ENCODE results near the gene C4A.
"Not testable (repeated sequence)": the region's sequence is repeated elsewhere in the genome, so short reads cannot be mapped to it uniquely, and the experiment has no call there.

Gene C4A

DNA sequence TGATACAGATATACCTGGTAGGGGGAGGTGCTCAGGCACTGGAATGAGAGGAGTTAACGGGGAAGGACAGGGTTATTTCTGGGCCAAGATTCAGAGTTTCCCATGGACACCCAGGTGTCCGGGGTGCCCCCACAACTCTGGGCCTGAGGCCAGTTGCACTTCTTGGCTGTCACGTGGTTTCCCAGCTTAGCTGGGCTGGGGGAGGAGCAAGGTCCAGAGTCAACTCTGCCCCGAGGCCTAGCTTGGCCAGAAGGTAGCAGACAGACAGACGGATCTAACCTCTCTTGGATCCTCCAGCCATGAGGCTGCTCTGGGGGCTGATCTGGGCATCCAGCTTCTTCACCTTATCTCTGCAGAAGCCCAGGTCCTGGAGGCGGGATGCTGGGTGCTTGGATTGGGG is 32.7 kb downstream of the C4A start, which contains the start of gene C4B:
C4B (plus strand) TSS at position 249 of the 400 bp plus-strand sequence; CDS start at position 300, 51 bp downstream.
- in situ Hi-C loops (cut with HindIII; ENCODE audit: low sequenced_read_pairs) = not testable (repeated sequence)

DNA sequence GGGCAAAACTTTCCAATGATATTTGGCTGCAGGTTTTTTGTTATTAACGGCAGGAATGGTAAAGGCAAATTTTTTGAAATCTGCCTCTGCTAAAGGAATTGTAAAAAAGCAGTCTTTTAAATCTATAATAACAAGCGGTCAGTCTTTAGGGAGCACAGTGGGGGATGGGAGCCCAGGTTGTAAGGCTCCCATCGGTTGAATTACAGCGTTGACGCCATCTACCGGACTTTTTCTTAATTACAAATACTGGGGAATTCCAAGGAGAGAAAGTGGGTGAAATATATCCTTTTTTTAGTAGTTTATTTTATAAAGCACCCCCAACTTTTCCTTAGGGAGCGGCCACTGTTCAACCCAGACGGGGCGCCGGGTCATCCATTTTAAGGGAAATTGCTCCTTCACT is 40.2 kb downstream of the C4A start:
- in situ Hi-C loops (cut with HindIII; ENCODE audit: low sequenced_read_pairs) = not testable (repeated sequence)

DNA sequence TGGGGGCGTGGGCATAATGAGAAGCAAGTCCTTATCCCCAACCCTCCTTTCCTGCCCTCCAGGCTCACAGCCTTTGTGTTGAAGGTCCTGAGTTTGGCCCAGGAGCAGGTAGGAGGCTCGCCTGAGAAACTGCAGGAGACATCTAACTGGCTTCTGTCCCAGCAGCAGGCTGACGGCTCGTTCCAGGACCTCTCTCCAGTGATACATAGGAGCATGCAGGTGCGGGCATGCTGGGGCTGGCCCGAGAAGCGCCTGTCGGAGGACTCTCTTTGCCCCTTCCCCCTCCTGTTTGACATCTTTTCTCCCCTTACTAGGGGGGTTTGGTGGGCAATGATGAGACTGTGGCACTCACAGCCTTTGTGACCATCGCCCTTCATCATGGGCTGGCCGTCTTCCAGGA is 46.8 kb downstream of the C4A start:
- in situ Hi-C loops (cut with HindIII; ENCODE audit: low sequenced_read_pairs) = not testable (repeated sequence)

DNA sequence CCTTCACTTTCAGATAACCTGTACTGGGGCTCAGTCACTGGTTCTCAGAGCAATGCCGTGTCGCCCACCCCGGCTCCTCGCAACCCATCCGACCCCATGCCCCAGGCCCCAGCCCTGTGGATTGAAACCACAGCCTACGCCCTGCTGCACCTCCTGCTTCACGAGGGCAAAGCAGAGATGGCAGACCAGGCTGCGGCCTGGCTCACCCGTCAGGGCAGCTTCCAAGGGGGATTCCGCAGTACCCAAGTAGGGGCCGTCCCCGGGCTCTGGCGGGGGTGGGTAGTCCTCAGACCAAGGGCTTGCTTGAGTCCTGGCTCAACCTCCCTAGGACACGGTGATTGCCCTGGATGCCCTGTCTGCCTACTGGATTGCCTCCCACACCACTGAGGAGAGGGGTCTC is 47.7 kb downstream of the C4A start:
- in situ Hi-C loops (cut with HindIII; ENCODE audit: low sequenced_read_pairs) = not testable (repeated sequence)

DNA sequence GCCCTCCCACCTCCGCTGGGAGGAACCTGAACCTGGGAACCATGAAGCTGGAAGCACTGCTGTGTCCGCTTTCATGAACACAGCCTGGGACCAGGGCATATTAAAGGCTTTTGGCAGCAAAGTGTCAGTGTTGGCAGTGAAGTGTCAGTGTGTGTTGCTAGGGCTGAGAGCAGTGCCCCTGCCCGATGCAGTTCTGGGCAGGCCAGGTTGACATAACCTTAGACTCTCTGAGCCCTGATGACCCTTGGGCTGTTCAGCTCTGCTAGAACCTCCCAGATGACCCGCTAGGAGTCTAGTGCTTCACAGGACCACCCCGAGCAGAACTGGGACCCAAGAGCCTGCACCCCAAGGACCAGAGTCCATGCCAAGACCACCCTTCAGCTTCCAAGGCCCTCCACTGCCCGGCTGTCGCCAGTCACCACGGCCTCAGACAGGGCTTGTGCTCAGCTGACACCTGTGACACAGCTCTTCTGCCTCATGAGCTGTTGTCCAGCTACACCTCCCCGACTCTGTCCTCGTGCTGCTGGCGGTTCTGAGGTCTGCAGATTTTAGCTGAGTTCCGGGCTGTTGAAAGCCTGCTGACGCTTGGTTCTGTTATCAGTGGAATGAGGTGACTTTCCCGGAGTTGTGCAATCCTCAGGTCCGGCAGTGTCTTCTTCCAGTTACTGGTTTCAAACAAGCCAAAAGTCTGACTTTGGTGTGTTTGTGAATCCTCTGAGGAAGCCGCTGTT is 53.6 kb downstream of the C4A start:
- in situ Hi-C loops (cut with HindIII; ENCODE audit: low sequenced_read_pairs) = not testable (repeated sequence)

DNA sequence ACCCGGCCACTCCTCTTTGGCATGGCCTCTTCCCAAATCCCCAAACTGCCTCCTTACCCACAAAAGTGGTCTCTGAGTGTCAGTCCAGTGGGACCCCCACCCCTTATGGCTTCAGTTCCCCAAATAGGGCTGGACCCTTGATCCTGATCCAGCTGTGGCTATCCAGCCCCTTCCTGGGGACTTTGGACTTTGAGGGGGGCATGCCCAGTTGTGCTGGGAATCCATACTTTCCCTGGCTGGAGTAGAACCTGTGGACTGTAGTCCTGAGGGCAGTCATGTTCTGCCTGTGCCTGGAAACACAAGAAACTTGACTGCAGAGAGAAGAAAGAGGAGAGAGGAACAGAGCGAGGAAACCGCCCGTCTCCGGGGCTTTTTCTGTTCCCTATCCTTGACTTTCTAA is 55.3 kb downstream of the C4A start:
- in situ Hi-C loops (cut with HindIII; ENCODE audit: low sequenced_read_pairs) = not testable (repeated sequence)

DNA sequence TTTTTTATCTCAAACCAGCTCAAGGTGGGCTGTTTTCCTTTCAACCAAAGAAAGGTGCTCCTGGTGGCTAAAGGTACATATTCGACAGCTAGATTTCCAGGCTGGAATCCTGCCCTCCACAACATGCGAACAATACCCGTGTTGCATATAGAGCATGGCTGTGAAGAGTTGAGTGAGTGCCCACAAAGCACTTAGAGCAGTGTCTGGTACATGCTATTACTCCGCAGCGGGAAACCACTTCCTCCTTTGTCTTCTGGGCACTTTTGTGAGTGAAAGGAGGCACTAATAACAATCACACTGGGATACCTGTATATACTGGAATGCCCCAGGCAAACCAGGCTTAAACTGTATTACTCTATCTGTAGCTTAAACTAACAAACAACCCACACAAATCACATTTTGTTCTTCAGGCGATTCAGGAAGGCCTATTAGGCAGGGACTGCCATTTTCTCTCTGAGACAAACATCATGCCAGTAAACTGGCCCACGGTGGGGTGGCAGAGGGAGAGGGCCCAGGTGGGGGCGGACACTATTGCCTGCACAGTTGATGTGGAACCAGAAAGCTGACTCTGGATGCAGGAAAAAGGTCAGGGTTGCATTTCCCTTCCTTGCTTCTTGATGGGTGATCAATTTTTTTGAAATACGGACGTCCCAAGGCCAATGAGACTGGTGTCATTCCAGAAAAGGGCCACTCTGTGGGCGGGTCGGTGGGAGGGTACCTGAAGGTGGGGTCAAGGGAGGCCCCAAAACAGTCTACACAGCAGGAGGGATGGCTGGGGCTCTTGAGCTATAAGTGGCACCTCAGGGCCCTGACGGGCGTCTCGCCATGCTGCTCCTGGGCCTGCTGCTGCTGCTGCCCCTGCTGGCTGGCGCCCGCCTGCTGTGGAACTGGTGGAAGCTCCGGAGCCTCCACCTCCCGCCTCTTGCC is 56.0 kb downstream of the C4A start, which contains the start of gene CYP21A2:
CYP21A2 (plus strand) TSS at position 818 of the 927 bp plus-strand sequence; CDS start at position 826, 8 bp downstream.
- in situ Hi-C loops (cut with HindIII; ENCODE audit: low sequenced_read_pairs) = not testable (repeated sequence)

DNA sequence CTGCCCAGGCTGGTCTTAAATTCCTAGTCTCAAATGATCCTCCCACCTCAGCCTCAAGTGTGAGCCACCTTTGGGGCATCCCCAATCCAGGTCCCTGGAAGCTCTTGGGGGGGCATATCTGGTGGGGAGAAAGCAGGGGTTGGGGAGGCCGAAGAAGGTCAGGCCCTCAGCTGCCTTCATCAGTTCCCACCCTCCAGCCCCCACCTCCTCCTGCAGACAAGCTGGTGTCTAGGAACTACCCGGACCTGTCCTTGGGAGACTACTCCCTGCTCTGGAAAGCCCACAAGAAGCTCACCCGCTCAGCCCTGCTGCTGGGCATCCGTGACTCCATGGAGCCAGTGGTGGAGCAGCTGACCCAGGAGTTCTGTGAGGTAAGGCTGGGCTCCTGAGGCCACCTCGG is 57.0 kb downstream of the C4A start:
- in situ Hi-C loops (cut with HindIII; ENCODE audit: low sequenced_read_pairs) = not testable (repeated sequence)

DNA sequence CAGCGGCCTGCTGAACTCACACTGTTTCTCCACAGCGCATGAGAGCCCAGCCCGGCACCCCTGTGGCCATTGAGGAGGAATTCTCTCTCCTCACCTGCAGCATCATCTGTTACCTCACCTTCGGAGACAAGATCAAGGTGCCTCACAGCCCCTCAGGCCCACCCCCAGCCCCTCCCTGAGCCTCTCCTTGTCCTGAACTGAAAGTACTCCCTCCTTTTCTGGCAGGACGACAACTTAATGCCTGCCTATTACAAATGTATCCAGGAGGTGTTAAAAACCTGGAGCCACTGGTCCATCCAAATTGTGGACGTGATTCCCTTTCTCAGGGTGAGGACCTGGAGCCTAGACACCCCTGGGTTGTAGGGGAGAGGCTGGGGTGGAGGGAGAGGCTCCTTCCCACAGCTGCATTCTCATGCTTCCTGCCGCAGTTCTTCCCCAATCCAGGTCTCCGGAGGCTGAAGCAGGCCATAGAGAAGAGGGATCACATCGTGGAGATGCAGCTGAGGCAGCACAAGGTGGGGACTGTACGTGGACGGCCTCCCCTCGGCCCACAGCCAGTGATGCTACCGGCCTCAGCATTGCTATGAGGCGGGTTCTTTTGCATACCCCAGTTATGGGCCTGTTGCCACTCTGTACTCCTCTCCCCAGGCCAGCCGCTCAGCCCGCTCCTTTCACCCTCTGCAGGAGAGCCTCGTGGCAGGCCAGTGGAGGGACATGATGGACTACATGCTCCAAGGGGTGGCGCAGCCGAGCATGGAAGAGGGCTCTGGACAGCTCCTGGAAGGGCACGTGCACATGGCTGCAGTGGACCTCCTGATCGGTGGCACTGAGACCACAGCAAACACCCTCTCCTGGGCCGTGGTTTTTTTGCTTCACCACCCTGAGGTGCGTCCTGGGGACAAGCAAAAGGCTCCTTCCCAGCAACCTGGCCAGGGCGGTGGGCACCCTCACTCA is 57.7 kb downstream of the C4A start:
- in situ Hi-C loops (cut with HindIII; ENCODE audit: low sequenced_read_pairs) = not testable (repeated sequence)

DNA sequence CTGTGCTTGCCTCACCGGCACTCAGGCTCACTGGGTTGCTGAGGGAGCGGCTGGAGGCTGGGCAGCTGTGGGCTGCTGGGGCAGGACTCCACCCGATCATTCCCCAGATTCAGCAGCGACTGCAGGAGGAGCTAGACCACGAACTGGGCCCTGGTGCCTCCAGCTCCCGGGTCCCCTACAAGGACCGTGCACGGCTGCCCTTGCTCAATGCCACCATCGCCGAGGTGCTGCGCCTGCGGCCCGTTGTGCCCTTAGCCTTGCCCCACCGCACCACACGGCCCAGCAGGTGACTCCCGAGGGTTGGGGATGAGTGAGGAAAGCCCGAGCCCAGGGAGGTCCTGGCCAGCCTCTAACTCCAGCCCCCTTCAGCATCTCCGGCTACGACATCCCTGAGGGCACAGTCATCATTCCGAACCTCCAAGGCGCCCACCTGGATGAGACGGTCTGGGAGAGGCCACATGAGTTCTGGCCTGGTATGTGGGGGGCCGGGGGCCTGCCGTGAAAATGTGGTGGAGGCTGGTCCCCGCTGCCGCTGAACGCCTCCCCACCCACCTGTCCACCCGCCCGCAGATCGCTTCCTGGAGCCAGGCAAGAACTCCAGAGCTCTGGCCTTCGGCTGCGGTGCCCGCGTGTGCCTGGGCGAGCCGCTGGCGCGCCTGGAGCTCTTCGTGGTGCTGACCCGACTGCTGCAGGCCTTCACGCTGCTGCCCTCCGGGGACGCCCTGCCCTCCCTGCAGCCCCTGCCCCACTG is 58.6 kb downstream of the C4A start:
- in situ Hi-C loops (cut with HindIII; ENCODE audit: low sequenced_read_pairs) = not testable (repeated sequence)

DNA sequence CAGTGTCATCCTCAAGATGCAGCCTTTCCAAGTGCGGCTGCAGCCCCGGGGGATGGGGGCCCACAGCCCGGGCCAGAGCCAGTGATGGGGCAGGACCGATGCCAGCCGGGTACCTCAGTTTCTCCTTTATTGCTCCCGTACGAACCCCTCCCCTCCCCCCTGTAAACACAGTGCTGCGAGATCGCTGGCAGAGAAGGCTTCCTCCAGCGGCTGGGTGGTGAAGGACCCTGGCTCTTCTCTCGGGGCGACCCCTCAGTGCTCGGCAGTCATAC is 59.1 kb downstream of the C4A start:
- in situ Hi-C loops (cut with HindIII; ENCODE audit: low sequenced_read_pairs) = not testable (repeated sequence)

DNA sequence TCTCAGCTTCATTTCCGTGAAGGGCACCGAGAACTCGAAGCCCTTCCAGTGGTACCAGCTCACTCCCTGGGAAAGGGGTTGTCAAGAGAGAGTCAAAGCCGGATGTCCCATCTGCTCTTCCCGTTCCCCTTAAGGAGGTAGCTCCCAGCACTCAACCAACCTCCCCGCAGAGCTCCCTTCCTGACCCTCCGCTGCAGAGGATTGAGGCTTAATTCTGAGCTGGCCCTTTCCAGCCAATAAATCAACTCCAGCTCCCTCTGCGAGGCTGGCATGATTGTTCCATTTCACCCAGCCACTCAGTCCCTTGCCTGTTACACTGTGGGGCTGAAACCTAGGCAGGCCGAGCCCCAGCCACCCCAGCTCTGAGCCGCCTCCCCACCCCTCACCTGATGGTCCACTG is 59.5 kb downstream of the C4A start:
- in situ Hi-C loops (cut with HindIII; ENCODE audit: low sequenced_read_pairs) = not testable (repeated sequence)

DNA sequence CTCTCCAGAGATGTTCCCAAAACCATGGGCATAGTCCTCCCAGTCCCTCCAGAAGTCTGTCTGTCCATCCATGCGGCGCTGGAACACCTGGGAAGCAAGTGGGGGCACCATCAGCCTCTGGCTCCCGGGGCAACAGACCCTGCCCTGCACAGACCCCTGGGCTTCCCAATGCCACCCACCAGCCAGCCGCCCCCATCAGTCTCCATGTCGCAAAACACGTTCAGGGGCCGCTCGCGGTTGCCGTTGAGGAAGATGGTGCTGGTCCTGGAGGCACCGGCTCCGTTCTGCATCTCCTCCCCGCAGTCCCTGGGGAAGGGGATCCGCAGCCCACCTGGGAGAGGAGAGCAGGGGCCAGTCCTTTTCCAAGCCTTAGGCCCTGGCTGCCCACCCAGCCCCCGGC is 60.4 kb downstream of the C4A start:
- in situ Hi-C loops (cut with HindIII; ENCODE audit: low sequenced_read_pairs) = not testable (repeated sequence)

DNA sequence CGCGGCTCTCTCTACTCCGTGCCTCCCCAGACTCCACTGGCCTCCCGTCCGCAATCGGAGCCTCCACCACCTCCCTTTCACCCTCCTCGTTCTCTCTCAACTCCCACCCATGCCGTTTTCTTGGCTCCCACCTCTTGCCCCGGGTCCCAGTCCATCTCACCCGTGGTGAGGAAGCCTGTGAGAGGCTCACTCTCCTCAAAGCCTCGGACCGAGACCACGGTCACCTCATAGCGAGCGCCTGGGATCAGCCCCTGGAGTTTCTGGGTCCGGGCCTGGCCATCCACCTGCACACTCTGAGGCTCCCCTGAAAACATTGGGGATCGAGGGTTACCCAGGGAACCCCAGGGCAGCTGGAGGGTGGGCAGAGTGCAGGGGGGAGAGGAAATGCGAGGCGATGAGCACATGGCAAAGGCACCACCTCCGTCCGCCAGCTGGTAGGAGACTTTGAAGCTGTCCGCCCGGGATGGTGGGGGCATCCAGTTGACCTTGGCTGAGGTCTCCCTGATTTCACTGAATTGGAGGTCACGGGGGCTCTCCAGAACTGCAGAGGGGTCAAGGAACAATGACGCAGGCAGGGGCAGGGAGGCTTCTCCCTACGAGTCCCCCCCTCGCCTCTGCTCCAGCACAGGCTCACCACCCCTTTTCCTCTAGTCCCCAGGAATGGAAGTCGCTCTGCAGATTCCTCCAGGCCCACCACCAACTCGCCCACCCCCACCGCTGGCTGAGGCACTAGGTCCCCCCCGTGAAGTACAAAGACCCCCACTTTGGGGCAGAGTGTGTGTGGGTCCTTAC is 61.9 kb downstream of the C4A start:
- in situ Hi-C loops (cut with HindIII; ENCODE audit: low sequenced_read_pairs) = not testable (repeated sequence)

DNA sequence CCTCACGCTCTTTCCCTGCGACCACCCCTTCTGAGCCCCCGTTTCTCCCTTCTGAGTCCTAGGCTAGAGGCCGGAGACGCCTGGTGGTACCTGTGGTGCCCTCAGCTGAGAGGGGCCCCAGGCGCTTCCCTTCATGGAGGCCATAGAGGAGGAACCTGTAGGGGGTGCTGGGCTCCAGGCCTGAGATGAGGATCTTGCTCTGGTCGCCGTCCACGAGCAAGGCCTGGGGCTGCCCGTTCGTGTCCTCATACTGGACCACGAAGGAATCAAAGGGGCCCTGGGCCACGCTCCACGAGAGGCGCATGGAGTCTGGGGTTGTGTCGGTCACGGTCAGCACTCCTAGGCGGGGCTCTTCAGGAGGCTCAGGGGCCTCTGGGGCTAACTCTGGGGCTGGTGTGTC is 63.1 kb downstream of the C4A start:
- in situ Hi-C loops (cut with HindIII; ENCODE audit: low sequenced_read_pairs) = not testable (repeated sequence)

DNA sequence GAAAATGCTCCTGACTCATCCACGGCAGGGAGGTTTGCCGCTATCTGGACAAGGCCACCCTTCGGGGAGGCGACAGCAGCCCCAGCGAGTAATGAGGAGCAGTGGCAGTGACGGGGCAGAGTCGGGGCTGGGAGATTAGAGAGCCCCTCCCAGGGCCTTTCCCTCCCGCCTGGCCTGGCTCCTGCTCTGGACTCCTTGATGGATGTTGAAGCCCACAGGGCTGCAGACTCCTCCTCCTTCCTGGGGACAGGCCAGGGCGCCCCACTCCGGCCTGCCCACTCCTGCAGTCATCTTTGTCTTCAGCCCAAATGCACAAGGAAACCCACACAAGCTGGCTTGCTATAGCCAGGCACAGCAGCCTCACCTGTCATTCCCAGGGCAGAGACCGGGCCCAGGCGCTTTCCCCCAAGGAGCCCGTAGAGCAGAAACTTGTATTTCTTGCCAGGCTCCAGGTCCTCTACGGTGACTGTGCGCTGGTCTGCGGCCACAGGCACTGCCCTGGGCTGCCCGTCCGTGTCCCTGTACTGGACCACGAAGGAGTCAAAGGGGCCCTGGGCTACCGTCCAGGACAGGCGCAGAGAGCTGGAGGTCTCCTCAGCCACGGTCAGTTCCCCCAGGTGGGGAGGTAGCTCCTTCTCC is 64.1 kb downstream of the C4A start:
- in situ Hi-C loops (cut with HindIII; ENCODE audit: low sequenced_read_pairs) = no loop called here

DNA sequence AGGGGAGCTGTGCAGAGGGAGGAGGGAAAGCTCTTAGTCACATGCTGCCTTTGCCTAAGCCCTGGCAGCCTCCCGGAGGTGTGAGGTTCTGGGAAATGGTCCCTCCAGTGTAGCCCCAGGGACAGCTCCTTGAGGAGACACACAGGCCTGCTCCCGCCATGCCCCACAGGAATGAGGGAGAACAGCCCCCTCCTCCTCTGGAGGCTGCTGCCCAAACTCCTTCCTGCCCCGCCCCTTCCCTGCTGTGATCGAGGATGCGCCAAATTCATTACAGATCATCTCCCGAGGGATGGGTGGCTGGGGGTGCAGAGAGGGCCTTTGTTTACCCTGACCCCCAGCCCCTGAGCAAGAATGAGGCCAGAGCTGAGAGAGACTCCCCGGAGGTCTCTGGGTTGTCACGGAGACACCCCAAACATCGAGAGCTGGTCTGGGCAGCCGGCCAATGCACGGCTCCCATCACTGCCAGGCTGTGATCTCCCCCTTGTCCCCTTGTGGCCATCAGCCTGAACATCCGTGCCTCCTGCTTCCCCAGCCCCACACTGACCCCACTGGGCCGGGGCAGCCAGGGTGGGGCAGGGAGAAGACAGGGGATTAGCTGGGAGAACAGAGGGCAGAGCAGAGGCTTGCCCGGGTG is 64.7 kb downstream of the C4A start:
- in situ Hi-C loops (cut with HindIII; ENCODE audit: low sequenced_read_pairs) = no loop called here

DNA sequence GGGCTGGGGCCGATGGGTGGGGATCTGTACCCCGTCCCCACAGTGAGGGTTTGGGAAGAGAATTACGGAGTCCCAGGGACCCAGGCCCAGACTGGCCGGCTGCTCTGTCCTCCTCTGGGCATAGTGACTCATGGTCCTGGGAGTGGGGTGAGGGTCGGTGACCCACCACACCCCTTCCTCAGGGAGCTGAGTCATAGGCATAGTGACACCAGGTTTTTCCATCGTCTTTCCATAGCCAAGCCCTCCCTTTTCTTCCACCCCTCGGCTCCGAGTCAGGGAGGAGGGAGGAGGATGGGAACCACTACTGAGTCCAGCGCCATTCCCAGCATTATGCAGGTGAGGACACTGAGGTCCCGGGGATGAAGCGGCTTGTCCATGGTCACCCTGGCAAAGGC is 65.2 kb downstream of the C4A start:
- in situ Hi-C loops (cut with HindIII; ENCODE audit: low sequenced_read_pairs) = no loop called here

DNA sequence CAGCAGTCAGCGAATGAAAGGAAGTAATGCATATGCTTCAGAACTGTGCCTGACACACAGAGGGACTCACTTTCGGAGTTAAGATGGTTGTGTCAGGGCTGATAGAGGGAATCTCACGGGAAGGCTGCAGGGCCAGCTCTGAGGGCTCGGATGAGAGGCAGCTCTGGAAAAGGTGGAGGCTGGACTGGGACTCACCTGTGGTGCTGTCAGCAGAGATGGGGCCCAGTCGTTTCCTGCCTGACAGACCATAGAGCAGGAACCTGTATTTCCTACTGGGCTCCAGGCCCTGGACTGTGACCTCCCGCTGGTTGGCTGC is 65.6 kb downstream of the C4A start:
- in situ Hi-C loops (cut with HindIII; ENCODE audit: low sequenced_read_pairs) = no loop called here
